ENCODE results near the gene AUTS2. TPM values are rescaled to one million over a fixed set of nuclear protein-coding genes. Genes with fewer than 3 reads are reported as not detected.

AUTS2 gene
- total and polyA plus RNA-seq, 9 of the 15 experiments (the other 6 are each of a cell fraction or from before 2014, with no cell fraction given), result 0.58 TPM; not detected in 8

DNA sequence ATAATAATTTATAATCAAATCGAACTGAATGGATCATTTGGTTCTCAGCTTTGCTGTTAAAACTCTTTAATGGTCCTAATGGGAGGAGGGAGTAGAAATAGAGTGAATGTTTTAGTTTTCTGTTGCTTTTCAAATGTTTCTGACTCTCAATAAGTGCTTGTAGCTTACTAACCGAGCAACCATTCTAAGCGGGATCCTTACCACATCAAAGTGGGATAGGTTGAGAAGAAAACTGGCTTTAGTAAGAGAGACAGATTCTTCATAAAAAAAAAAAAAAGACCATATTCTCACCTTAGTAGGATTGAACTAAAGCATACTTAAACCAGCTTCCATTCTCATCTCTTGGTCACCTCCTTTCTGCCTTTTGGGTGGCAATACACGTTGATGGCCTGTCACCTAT, 584.2 kb downstream of the AUTS2 start:
- no peak overlapping the region for H3K4me2 ChIP-seq (ENCODE audit: insufficient read depth, low read length)
- no peak for DNase-seq (ENCODE audit: extremely low read depth in 1 of 4, low spot score in 3 of 4)
- no peak overlapping the region for H2AFZ ChIP-seq (ENCODE audit: low read depth, low read length)
- no TSS peak for BruUV-seq (replicated peaks)
- no peaks in the 10 kb centered on the region; the same call in 1 of the 2 replicates for H4K20me1 ChIP-seq (replicated peaks; ENCODE audit: control insufficient read depth, insufficient read depth, low read length)
- no peak for FAIRE-seq
- 2% methylated on average over 4 of the region's 4 CpGs for WGBS (ENCODE audit: insufficient coverage, low coverage, missing lambda C conversion rate)
- no peaks in the 10 kb centered on the region for H3K36me3 ChIP-seq (ENCODE audit: control insufficient read depth, insufficient read depth, low read length)
- no peaks in the 10 kb centered on the region for H3K9me1 ChIP-seq (ENCODE audit: control insufficient read depth, insufficient read depth, low read length)
- no peak overlapping the region for H3K9ac ChIP-seq (ENCODE audit: insufficient read depth in 1 of 2, low read depth in 2 of 2, low read length in 2 of 2)
- in situ Hi-C loops (cut with MboI), result no loop called here
- intact Hi-C loops (cut with micrococcal nuclease), result no loop called here
- no peak overlapping the region for H3K4me3 ChIP-seq
- CTCF ChIA-PET (ENCODE audit: low intra/inter-chr PET ratio), result no interaction called here
- POLR2A ChIA-PET, result no interaction called here
- ATAC-seq, result no peak
- no peaks in the 10 kb centered on the region for H3K4me1 ChIP-seq (replicated peaks in 1 of 2; ENCODE audit: control insufficient read depth in 2 of 2, insufficient read depth in 2 of 2, low read length in 2 of 2)
- no peaks in the 10 kb centered on the region for H3K27me3 ChIP-seq (ENCODE audit: control insufficient read depth in 2 of 2, insufficient read depth in 2 of 2, low read length in 2 of 2)
- no peaks in the 10 kb centered on the region for H3K9me3 ChIP-seq (replicated peaks; ENCODE audit: control insufficient read depth, insufficient read depth, low read depth, low read length)
- H3K27ac ChIP-seq (ENCODE audit: extremely low read depth, low read depth, low read length), result no peak overlapping the region
- no peaks in the 10 kb centered on the region for H3K79me2 ChIP-seq (ENCODE audit: control insufficient read depth, insufficient read depth, low read length)
- TF ChIP-seq ILF3 (IDR thresholded peaks at IDR 0.05; ENCODE audit: borderline replicate concordance) (no peak), ZNF75A (CRISPR knock-in tag; IDR thresholded peaks at IDR 0.05) (no peak), PHF21A (IDR thresholded peaks at IDR 0.05; ENCODE audit: borderline replicate concordance, low read depth) (no peak), NR2C1 (IDR thresholded peaks at IDR 0.05) (no peak), NR2C1 (tag; IDR thresholded peaks at IDR 0.05) (no peak), SMARCB1 (IDR thresholded peaks at IDR 0.05; ENCODE audit: insufficient read length, low read depth) (no peak), CEBPB (tag; IDR thresholded peaks at IDR 0.05) (no peak), ZNF347 (CRISPR knock-in tag; IDR thresholded peaks at IDR 0.05; ENCODE audit: low read depth) (no peak), ZNF277 (CRISPR knock-in tag; IDR thresholded peaks at IDR 0.05; ENCODE audit: borderline replicate concordance) (no peak), CREB3 (tag; conservative IDR thresholded peaks at IDR 0.05; ENCODE audit: low read depth) (no peak), RHOXF2B (CRISPR knock-in tag; conservative IDR thresholded peaks at IDR 0.05) (no peak), NR3C1 (CRISPR knock-in tag; IDR thresholded peaks at IDR 0.05) (no peak), ZFP91 (CRISPR knock-in tag; IDR thresholded peaks at IDR 0.05) (no peak), YY1 (IDR thresholded peaks at IDR 0.05; ENCODE audit: borderline replicate concordance in 1 of 3, control insufficient read depth in 1 of 3, extremely low read depth in 1 of 3, insufficient read depth in 3 of 3, insufficient read length in 1 of 3, insufficient replicate concordance in 2 of 3, low read depth in 1 of 3, low read length in 2 of 3) (no peak), ZNF551 (CRISPR knock-in tag; IDR thresholded peaks at IDR 0.05) (no peak)
- TF ChIP-seq, protein P1, sequence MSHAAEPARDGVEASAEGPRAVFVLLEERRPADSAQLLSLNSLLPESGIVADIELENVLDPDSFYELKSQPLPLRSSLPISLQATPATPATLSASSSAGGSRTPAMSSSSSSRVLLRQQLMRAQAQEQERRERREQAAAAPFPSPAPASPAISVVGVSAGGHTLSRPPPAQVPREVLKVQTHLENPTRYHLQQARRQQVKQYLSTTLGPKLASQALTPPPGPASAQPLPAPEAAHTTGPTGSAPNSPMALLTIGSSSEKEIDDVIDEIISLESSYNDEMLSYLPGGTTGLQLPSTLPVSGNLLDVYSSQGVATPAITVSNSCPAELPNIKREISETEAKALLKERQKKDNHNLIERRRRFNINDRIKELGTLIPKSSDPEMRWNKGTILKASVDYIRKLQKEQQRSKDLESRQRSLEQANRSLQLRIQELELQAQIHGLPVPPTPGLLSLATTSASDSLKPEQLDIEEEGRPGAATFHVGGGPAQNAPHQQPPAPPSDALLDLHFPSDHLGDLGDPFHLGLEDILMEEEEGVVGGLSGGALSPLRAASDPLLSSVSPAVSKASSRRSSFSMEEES (CRISPR knock-in tag; IDR thresholded peaks at IDR 0.05), result no peak
